HUES64 (cell line): Measurements from ENCODE around the gene NHLRC4.
A peak's percentile ranks its signal among the peaks of the same experiment; 100 is the strongest.

Experiments
- H3K27ac ChIP-seq: 2 replicates; pipeline ENCODE4 v1.7.0; 2013; ENCODE audit warnings: low read depth, low read length, inconsistent platforms
- H3K27me3 ChIP-seq: 2 replicates; pipeline ENCODE4 v1.6.1; 2013; ENCODE audit warnings: mild to moderate bottlenecking, low read length; ENCODE audit not compliant: insufficient read depth
- H3K36me3 ChIP-seq: 2 replicates; pipeline ENCODE4 v1.6.1; 2013; ENCODE audit warnings: mild to moderate bottlenecking, low read length; ENCODE audit not compliant: insufficient read depth
- H3K4me1 ChIP-seq: 2 replicates; pipeline ENCODE4 v1.6.1; 2013; ENCODE audit warnings: mild to moderate bottlenecking, low read length, moderate library complexity; ENCODE audit not compliant: insufficient read depth
- H3K4me3 ChIP-seq: 2 replicates; pipeline ENCODE4 v1.5.1; 2013; ENCODE audit warnings: mild to moderate bottlenecking, low read length, moderate library complexity
- H3K9ac ChIP-seq: 2 replicates; pipeline ENCODE4 v1.6.1; 2013; ENCODE audit warnings: mild to moderate bottlenecking, low read depth, low read length
- H3K9me3 ChIP-seq: 2 replicates; pipeline ENCODE4 v1.6.1; 2013; ENCODE audit warnings: low read depth, low read length; ENCODE audit not compliant: insufficient read depth
- WGBS: fragments of 150-250, 120-280 bp; methylation state at CpG from one replicate; pipeline ENCODE4 v1.1.7; 2013; ENCODE audit warnings: missing lambda C conversion rate; 5-methylcytosine and 5-hydroxymethylcytosine counted together

Gene NHLRC4

DNA sequence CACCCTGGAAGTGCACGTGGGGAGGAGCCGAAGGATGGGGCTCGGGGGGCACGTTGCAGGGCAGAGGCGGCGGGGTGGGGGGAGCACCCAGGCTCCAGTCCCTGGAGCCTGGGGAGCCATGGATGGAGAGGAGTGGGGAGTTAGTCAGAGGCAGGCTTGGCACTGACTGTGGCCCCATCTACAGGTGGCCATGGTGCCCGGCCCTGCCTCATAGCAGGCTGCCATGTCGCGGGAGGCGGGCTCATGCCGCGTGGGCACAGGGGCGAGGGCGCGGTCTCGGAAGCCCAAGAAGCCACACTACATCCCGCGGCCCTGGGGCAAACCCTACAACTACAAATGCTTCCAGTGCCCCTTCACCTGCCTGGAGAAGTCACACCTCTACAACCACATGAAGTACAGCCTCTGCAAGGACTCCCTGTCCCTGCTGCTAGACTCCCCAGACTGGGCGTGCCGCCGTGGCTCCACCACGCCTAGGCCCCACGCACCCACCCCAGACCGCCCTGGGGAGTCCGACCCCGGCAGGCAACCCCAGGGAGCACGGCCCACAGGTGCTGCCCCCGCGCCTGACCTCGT lies 3.6 kb upstream of the NHLRC4 start:
- no peak overlapping the region for H3K4me3 ChIP-seq
- no peak overlapping the region for H3K27ac ChIP-seq
- no peak overlapping the region for H3K9ac ChIP-seq
- H3K27me3 ChIP-seq: peaks cover 43% of the 10 kb centered on the region
- H3K4me1 ChIP-seq: peaks cover 17% of the 10 kb centered on the region
- WGBS: 92% methylated on average over 30 of the region's 30 CpGs
- no peaks in the 10 kb centered on the region for H3K9me3 ChIP-seq
- H3K36me3 ChIP-seq: no peaks in the 10 kb centered on the region

DNA sequence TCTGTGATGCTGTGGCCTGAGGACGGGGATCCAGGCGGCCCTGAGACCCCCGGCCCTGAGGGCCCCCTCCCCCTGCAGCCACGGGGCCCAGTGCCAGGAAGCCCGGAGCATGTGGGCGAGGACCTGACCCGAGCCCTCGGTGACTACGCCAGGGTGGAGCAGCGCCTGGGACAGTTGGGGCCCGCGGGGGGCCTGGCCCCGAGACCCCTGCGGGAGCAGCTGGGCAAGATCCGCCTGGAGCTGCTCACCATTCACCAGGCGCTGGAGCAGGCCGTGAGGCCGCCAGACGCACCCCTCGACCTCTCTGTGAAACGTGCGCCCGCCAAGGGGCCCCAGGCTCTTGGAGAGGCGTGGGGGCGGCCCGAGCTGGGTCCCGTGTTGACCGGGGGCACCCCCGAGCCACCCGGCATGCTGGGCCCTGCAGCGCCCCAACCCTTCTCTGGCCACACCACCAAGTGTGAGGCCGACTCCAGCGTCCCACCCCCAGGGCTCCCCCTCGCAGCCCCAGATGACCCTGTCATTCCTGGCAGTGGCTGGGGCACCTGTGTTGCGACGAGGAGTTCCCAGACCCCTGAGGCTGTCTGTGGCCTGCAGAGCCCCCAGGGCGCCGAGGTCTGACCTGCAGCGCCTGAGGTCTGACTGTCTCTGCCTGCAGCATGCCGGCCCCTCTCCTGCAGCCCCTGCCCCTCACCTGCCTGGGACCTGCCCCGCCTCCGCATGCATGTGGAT lies 2.0 kb upstream of the NHLRC4 start:
- no peaks in the 10 kb centered on the region for H3K9me3 ChIP-seq
- H3K27ac ChIP-seq: no peak overlapping the region
- 91% methylated on average over 42 of the region's 42 CpGs for WGBS
- H3K9ac ChIP-seq: no peak overlapping the region
- H3K4me3 ChIP-seq: no peak overlapping the region
- no peaks in the 10 kb centered on the region for H3K36me3 ChIP-seq
- H3K27me3 ChIP-seq: peaks cover 26% of the 10 kb centered on the region
- peaks cover 20% of the 10 kb centered on the region for H3K4me1 ChIP-seq

DNA sequence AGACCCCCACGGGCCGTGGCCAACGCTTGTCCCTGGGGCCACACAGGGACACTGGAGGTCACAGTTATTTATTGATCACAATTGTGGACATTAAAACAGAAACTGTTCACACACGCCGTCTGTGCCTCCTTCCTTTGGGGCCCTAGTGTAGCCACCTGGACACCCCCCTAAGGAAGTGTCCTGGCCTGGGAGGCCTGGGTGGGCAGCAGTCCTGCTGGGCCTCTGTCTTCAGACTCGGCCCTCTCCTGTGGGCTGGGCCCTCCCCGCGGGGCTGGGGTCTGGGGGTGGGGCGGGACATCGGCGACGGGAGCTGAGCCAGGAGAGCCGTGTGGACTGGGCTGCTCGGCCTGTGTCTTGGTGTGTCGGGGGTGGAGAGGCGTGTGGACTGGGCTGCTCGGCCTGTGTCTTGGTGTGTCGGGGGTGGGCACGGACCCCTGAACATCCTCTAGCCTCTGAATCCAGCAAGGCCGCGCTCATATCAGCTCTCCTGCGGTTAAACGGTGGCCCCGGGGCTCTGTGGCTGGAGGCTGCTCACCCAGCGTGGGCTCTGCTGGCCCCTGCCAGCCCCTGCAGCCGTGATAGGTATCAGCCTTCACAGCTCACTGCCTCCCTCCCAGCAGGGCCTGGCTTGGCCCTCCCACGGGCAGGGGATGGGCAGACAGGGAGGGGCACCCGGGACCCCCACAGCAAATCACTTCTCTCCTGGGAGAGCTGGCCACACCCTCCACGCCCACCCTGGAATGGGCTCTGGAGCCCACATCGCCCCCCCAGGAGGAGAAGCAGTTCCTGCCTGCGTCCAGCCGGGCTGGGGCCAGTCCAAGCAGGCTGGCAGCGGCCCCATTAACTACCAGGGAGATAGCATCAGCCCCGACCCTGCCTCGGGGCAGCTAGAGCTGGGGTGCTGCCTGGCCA lies 1.1 kb upstream of the NHLRC4 start:
- peaks cover 20% of the 10 kb centered on the region for H3K4me1 ChIP-seq
- H3K9me3 ChIP-seq: no peaks in the 10 kb centered on the region
- no peaks in the 10 kb centered on the region for H3K36me3 ChIP-seq
- no peak overlapping the region for H3K9ac ChIP-seq
- no peak overlapping the region for H3K4me3 ChIP-seq
- peaks cover 19% of the 10 kb centered on the region for H3K27me3 ChIP-seq
- 63% methylated on average over 35 of the region's 35 CpGs for WGBS
- H3K27ac ChIP-seq: no peak overlapping the region

DNA sequence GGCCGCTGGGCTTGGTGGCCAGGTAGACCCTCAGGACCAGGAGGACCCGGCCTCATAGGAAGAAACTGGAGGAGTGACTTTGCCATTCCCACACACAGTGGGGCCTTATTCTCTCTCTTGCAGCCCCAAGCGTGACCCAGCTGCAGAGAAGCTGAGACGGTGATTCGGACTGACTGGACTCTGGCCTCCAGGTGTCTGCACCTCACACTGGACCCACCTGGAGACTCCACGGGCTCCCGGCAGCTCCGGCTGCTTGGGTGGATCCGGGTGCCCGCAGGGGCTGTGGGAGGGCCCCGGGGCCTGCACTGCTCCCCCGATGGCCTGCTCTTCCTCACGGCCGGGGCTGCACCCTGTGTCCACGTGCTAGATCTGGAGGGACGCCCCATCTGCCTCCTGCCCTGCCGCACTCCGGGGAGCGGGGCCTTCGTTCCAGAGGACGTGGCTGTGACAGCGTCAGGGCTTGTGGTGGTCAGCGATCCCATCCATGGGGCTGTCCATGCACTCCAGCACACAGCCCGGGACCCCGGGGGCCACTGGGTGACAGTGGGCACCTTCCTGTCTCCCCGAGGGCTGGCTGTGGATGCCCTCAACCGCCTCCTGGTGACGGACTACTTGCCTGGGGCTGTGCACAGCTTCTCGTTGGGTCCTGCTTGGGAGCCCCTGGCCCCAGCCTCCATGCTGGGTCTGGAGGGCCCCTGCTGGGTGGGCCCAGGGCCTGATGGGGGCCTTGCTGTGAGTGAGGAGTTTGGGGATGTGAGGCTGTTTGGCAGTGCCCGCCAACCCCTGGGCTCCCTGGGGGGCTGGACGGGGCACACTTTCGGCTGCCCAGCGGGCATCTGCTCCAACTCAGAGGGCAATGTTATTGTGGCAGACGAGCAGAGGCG lies 810 bp downstream of the NHLRC4 start:
- WGBS: 95% methylated on average over 35 of the region's 35 CpGs
- Histone ChIP-seq H3K9ac (peak overlapping the region; percentile 31; the same call in 1 of the 2 replicates), H3K27me3 (no peaks in the 10 kb centered on the region), H3K36me3 (peaks cover 5% of the 10 kb centered on the region; the same call in 1 of the 2 replicates), H3K4me3 (no peak overlapping the region), H3K4me1 (peaks cover 20% of the 10 kb centered on the region), H3K27ac (0 out of 2 replicates have a peak overlapping the region, but pooled peaks have one; percentile 30), H3K9me3 (no peaks in the 10 kb centered on the region)

- no peak overlapping the region for H3K27ac ChIP-seq
- no peaks in the 10 kb centered on the region for H3K9me3 ChIP-seq
- peak overlapping the region; percentile 82; the same call in 1 of the 2 replicates for H3K9ac ChIP-seq
- no peaks in the 10 kb centered on the region for H3K27me3 ChIP-seq
- WGBS: 75% methylated on average over 11 of the region's 11 CpGs
- H3K36me3 ChIP-seq: peaks cover 5% of the 10 kb centered on the region; the same call in 1 of the 2 replicates
- peak overlapping the region; percentile 92 for H3K4me3 ChIP-seq
- H3K4me1 ChIP-seq: peaks cover 20% of the 10 kb centered on the region
Observed at GRCh38 chr16:568401-569258, 1.8 kb downstream of the NHLRC4 start.

GRCh38 chr16:569445-570254 lies 2.8 kb downstream of the NHLRC4 start, which contains the start of gene PIGQ:
TSS of gene PIGQ (plus strand) at chr16:569968. CDS start at chr16:574075, 4,107 bp downstream.
- Histone ChIP-seq H3K9ac (peak within 1 kb of the TSS; percentile 85), H3K27ac (peak within 1 kb of the TSS; percentile 79), H3K36me3 (peaks cover 9% of the 10 kb centered on the region), H3K4me3 (peak within 1 kb of the TSS; percentile 92), H3K4me1 (peaks cover 20% of the 10 kb centered on the region), H3K27me3 (no peaks in the 10 kb centered on the region), H3K9me3 (no peaks in the 10 kb centered on the region)
- WGBS: 1% methylated on average over 87 of the region's 87 CpGs

DNA sequence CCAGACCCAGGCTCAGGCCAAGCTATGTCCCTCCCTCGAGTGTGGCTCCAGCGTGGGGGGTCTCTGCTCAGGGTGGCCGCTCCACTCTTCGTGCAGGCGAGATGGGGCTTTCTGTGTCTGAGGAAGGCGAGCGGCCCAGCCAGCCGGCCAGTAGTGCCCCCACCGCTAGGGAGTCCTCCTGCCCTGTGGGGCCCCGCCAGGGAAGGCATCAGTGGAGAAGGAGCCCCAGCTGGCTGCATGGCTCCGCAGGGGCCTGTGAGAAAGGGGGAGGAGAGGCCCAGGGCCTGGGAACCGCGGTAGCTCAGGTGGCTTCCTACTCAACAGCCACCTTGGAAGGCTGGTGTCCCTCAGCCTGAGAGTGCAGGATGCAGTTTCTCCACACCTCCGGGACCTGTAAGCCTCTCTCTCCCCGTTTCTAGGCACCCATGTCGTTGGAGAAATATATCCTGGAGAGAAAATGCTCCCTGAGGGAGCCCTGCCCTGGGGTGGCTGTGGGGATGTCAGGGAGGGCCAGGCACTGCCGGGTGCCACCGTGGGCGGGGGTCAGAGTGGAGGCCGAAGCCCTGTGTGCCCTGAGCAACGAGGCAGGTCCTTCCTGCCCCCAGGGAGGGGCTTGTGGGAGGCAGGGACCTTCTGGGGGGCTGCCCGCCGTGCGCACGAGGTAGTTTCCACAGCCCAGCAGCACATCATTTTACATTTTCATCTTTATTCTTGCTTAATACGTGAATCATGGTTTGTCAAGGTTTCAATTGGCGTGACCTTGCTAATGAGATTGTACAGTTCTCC lies 6.3 kb downstream of the NHLRC4 start:
- peaks cover 6% of the 10 kb centered on the region; the same call in 1 of the 2 replicates for H3K4me1 ChIP-seq
- peaks cover 23% of the 10 kb centered on the region for H3K36me3 ChIP-seq
- H3K9me3 ChIP-seq: no peaks in the 10 kb centered on the region
- H3K9ac ChIP-seq: no peak overlapping the region
- H3K4me3 ChIP-seq: no peak overlapping the region
- no peaks in the 10 kb centered on the region for H3K27me3 ChIP-seq
- no peak overlapping the region for H3K27ac ChIP-seq
- 86% methylated on average over 27 of the region's 27 CpGs for WGBS

DNA sequence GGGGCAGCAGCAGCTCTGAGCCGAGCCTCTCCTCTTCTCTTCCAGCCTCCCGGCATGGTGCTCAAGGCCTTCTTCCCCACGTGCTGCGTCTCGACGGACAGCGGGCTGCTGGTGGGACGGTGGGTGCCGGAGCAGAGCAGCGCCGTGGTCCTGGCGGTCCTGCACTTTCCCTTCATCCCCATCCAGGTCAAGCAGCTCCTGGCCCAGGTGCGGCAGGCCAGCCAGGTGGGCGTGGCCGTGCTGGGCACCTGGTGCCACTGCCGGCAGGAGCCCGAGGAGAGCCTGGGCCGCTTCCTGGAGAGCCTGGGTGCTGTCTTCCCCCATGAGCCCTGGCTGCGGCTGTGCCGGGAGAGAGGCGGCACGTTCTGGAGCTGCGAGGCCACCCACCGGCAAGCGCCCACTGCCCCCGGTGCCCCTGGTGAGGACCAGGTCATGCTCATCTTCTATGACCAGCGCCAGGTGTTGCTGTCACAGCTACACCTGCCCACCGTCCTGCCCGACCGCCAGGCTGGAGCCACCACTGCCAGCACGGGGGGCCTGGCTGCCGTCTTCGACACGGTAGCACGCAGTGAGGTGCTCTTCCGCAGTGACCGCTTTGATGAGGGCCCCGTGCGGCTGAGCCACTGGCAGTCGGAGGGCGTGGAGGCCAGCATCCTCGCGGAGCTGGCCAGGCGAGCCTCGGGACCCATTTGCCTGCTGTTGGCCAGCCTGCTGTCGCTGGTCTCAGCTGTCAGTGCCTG lies 7.4 kb downstream of the NHLRC4 start:
- no peak overlapping the region for H3K27ac ChIP-seq
- no peak overlapping the region for H3K9ac ChIP-seq
- peaks cover 23% of the 10 kb centered on the region for H3K36me3 ChIP-seq
- WGBS: 96% methylated on average over 46 of the region's 46 CpGs
- no peaks in the 10 kb centered on the region for H3K27me3 ChIP-seq
- no peaks in the 10 kb centered on the region for H3K9me3 ChIP-seq
- H3K4me1 ChIP-seq: 0 out of 2 replicates have a peak, but pooled peaks cover 2% of the 10 kb centered on the region
- H3K4me3 ChIP-seq: no peak overlapping the region
